Endometrial microvascular endothelial cells (primary cell): ENCODE data around the gene SIL1. TPM values are rescaled to one million over a fixed set of nuclear protein-coding genes. Genes with fewer than 3 reads are reported as not detected.
"Not testable (repeated sequence)": the region's sequence is repeated elsewhere in the genome, so short reads cannot be mapped to it uniquely, and the experiment has no call there.

Source experiments
- in situ Hi-C: cut with HindIII; loops from 2 replicates; pipeline ENCODE4 v1.10.0; 2017; ENCODE audit warnings: low sequenced_read_pairs, low pct_unique_long_range_greater_than_20kb; ENCODE audit errors: inconsistent ontology term
- total RNA-seq: library from RNA; depleted of rRNA; stranded (reverse); fragments of >200 nt; gene quantifications from one replicate; pipeline ENCODE4 v1.2.3, GENCODE V29; 2015; ENCODE audit errors: inconsistent ontology term

The SIL1 gene
- total RNA-seq, 1 donor from 2014 or later = 42.6 TPM

DNA sequence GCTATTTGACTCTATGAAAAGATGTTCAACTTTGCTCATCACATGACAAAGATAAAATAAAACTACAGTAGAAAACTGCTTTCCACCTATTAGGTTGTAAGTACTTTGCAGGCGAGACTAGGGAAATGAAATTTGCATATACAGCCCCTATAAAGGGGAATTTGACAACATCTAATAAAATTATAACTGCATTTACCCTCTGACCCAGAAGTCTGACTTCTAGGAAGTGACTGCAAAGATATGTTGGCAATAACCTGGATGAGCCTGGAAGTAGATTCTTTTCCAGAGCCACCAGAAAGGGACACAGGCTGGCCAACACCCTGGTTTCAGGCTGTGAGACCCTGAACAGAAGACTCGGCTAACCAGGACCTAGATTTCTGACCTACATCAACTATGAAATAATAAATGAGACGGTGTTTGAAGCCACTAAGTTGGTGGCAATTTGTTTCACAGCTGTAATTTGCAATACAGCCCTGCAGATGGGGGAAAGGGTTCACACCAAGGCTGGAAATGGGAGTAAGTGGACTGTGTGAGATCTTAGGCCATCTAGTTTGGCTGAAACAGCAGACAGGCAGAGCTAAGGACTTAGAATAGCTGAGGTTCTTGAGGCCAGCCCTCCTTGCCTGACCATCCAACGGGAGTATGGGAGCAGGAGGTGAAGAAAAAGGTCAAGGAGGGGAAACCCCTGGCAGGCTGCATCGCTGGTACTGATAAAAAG, 106.6 kb downstream of the SIL1 start:
- in situ Hi-C loops = no loop called here

DNA sequence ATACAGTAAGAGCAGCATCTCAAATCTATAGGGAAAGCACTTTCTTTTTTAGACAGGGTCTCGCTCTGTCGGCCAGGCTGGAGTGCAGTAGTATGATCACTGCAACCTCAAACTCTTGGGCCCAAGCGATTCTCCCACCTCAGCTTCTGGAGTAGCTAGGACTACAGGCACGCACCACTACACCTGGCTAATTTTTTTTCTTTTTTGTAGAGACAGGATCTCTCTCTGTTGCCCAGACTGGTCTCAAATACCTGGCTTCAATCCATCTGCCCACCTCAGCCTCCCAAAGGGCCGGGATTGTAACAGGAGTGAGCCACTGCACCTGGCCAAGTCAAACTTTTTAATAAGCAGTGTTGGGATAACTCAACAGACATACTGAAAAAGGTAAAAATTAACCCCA, 107.6 kb downstream of the SIL1 start:
- in situ Hi-C loops = no loop called here

GRCh38 chr5:139088024-139088423, 110.1 kb downstream of the SIL1 start:
- in situ Hi-C loops = no loop called here

GRCh38 chr5:139082813-139083498, 115.2 kb downstream of the SIL1 start:
- in situ Hi-C loops = no loop called here

DNA sequence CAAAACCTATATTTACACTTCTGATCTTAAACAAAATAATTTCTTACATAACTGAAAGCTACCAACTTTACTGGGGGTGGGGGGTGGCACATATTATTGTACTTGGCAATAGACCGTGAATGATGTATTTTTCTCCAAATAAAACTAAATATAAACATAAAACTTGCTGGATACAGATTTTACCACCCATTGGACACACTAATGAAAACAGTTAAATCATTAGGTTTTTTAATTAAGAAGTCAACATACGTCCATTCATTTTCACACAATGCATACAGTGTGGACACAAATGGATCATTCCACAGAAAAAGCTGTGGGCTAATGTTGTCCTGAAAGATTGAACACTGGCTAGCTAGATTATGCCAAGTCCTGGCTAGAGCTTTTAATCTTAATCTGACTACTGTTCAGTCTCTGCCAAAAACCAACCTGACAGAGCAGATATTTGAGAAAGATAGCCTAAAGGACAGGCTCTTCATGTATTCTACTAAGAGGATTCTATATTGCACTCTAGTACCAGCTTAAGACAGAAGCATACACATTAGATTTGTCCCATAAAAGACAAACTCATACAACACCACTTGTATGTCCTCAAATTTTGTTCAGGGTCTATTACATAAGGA, 118.1 kb downstream of the SIL1 start:
- in situ Hi-C loops = no loop called here

DNA sequence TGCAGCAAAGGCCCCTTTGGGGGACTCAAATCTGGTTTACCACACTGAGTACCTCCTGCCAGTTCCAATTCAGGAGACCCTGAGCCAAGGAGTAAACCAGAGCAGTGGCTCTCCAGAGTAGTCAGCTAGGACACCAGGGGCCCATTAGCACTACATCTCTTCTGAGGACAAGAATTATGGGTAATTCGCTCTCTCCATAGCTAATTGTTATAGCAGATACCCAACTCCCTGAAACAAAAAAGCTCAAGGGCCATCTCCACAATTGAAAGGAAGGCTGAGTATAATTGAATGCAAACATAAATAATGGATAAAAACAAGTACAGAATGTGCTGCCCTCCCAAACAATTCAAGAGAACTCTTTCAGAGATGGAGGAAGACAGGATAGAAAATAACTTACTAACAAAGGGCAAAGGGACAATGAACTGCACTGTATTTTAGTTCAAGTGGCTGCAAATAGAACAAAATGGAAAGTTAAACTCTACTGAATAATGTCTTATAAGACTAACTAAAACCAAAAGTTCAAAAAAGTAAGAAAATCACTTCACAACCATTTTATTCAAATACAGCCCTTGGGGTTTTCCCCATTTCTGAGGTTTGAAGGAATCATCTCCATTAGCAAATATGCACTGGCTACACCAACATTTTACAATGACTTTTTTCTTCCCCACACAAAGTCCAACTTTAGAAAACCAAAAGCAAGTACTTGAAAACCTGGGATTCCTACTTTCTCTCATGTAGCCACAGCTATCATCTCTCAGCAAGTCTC, 118.8 kb downstream of the SIL1 start:
- in situ Hi-C loops = no loop called here

DNA sequence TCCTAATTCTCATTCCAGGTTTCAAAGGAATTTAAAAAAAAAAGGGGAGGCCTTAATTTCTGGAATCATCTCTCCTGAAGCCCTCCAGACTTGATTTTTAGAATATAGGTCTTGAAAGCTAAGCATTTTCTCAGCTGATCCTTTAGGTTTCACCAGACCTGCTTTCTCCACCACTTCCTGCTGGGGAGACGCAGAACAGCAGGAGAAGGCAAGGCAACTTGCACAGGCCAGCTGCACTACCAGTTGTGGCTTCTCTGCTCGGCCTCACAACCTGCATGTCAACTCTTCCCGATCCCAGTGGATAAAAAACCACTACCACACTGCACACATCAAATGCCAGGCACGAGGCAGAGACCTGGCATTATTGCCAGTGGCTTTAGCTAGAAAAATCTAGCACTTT, 119.8 kb downstream of the SIL1 start:
- in situ Hi-C loops = no loop called here

GRCh38 chr5:139077899-139078298, 120.3 kb downstream of the SIL1 start:
- in situ Hi-C loops = no loop called here

DNA sequence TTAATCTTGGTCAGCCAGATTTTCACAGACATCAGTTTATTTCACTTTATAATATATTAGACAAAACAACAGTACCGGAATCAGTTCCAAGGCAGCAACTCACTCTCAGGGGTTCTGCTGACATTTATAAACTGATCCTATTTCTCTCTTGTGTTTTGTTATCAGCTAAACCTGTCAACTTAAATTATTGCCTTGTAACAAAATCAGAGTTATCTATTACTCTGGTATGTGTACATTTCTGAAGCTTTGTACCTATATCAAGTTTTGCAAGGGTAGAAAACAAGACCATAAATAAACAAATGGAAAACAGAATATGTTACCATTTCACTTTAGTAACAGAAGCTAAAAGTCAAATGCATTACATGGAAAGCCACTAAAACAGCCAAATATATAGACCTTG, 122.1 kb downstream of the SIL1 start:
- in situ Hi-C loops = no loop called here

DNA sequence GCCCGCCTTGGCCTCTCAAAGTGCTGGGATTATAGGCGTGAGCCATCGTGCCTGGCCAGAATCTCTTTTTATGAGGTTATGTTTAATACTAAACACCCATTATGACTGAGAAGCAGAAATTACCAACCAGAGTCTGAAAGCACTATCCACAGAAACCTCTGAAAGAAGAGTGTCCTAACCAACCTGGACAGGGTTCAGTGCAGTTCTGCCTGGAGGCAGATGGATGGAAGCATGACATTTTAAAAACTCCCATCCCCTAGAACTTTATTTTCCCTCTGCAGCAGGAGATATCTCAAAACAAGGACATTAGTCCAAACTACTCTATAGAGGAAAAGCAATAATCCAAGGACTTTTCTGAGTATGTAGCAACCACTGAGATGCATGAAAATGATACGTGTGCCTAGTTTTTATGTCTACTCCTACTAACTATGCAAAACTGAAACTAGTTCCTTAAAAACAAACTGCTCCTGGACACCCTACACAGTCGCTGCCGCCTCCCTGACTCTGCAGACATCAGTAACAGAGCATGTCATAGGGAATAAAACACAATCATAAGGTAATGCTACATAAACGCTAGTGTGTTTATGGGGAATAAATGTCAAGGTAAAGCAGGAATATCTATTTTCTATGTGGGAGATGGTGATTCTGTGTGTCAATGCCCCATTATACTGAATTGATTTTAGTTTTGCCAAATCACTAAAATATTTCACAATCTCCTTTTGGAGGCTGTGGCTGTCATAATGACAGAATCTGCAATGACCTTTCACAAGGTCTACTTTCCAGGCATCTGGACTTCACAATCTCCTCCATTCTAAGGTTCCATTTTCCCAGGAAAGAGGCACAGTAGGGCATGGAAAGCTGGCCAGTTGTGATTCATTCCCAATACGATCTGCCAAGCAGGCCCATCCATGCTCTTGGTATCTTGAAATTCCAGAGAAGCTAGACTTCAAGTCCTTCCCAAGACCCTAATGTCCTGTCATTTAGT, 122.8 kb downstream of the SIL1 start:
- in situ Hi-C loops = no loop called here

GRCh38 chr5:139073956-139074355, 124.2 kb downstream of the SIL1 start:
- in situ Hi-C loops = not testable (repeated sequence)

GRCh38 chr5:139068494-139069151, 129.5 kb downstream of the SIL1 start:
- in situ Hi-C loops = no loop called here

DNA sequence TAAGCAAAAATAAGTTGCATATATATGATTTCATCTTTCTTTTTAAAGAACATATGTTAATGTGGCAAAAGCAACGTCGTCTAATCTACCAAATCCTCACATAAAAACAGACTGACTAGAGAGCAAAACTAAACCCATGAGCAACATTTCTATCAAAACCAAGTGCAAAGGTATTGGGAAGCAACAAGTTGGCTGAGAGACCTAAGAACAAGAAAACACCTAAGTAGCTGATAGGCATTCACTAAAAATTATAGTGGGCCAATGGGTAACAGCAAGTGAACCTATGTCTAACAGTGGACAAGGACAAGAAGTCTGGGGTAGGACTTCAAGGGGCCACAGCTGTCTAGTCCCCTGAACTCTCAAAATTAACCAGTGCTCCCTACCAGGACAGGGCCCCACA, 130.1 kb downstream of the SIL1 start:
- in situ Hi-C loops = no loop called here

DNA sequence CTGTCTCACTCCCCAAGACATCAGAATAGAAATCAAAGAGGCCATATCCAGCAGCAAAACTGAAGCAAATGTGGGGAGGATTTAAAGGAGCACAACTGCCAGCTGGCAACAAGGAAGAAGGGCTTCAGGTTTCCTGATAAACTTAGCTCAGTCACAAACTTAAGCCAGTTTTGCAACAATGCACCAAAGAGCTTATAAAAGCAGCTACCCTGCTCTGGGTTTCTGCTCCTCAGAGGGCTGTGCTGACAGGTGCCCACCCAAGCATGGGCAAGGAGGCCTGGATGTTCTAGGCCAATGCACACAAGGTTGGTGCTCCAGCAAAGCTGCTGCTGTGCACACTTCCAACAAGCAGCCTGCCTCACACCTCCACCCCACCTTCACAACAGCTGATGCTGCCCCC, 132.9 kb downstream of the SIL1 start:
- in situ Hi-C loops = no loop called here

GRCh38 chr5:139064613-139065012, 133.6 kb downstream of the SIL1 start:
- in situ Hi-C loops = no loop called here

DNA sequence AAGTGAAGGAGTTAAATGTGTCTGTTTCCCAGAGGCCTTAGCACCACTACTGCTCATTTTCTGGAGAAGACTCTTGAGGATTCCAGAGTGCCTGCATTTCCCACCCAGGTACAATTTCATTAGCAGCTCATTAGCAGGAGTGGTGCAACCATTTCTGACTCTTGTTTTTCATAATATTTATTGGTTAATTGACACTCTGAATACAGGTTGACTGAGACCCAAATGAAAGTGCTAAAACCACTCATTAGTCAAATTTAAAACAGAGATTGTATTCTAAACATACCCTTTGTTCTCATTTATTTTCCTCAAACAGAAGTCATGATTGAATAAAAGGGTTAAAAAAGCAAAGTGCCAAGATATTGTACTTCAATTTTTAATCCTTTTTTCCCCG, 134.5 kb downstream of the SIL1 start:
- in situ Hi-C loops = no loop called here

- in situ Hi-C loops = no loop called here
Measured at GRCh38 chr5:139062910-139063663, 135.1 kb downstream of the SIL1 start.
